ENCODE measurements around the gene ZNF605. TPM values are rescaled to one million over a fixed set of nuclear protein-coding genes. Genes with fewer than 3 reads are reported as not detected.
"Not testable (repeated sequence)": the region's sequence is repeated elsewhere in the genome, so short reads cannot be mapped to it uniquely, and the experiment has no call there.

The ZNF605 gene
- total RNA-seq, 1 donor from 2014 or later: 8.9 TPM

GRCh38 chr12:132949936-132950837, 5.9 kb downstream of the ZNF605 start:
- no peak for DNase-seq (ENCODE audit: low read depth)

GRCh38 chr12:132948146-132949066, 7.7 kb downstream of the ZNF605 start:
- no peak for DNase-seq (ENCODE audit: low read depth)

GRCh38 chr12:132946246-132946820, 9.8 kb downstream of the ZNF605 start:
- no peak for DNase-seq (ENCODE audit: low read depth)

DNA sequence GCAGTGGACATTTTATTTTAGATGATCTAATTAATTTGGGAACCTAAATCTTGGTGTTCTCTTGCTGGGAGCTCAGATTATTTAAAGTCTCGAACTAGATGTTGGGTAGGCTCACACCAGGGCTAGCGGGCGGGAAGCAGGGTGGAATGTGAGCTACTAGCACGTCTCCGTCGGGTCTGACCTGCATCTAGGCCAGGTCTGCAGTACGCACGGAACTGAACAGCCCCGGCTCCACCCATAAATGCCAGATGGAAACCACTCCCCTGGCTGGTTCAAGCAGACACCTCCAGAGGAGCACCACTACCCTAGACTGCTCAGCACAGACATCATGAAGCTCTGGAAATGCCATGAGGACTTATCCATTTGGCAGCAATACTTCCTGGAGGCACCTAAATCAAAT, 10.3 kb downstream of the ZNF605 start:
- no peak for DNase-seq (ENCODE audit: low read depth)

DNA sequence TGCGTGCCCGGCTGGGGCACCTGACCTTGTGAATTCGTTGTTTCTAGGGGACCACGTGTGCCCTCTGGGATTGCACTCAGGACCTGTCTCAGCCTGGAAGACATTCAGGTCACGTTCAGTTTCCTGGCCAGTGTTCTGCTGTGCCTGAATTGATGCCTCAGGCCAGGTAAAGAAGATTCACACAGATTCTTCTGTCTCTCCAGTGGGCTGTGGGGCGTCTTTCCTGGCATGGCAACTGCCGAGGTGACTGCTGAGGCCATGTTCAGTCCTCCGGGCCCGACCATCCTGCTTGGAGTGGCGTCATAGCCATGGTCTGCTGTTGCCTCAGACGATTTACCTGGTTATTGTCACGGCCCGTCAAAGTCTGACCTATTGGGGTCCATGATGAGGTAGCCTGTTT, 13.5 kb downstream of the ZNF605 start:
- no peak for DNase-seq (ENCODE audit: low read depth)

DNA sequence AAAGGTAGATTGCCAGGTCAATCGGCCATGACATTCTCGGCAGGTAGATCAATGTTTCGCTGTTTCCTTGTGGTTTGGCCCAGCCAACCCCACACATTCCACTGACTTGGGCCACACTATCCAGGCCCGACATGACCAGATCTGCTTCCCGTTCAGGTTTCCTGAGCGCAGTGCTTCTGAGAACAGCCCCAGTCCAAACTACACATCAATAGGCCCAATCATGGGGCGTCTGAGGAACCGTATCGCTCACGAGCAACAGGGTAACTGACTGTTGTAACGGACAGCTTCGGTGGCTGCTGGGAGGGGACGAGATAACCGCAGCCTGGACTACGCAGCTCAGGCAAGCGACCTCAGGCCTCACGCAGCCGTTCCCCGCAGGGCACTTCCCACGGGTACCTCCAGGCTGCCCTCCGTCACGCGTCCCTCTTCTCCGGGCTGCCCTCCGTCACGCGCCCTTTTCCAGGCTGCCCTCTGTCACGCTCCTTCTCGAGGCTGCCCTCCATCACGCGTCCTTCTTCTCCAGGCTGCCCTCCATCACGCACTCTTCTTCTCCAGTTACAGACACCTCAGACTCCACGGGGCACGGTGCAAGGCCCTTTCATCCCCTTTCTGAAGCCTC, 14.7 kb downstream of the ZNF605 start:
- no peak for DNase-seq (ENCODE audit: low read depth)

GRCh38 chr12:132940071-132940719, 15.9 kb downstream of the ZNF605 start:
- no peak for DNase-seq (ENCODE audit: low read depth)

GRCh38 chr12:132938807-132939206, 17.3 kb downstream of the ZNF605 start:
- DNase-seq (ENCODE audit: low read depth): not testable (repeated sequence)

- no peak for DNase-seq (ENCODE audit: low read depth)
Measured at GRCh38 chr12:132937476-132937875, 18.6 kb downstream of the ZNF605 start.

GRCh38 chr12:132936921-132937320, 19.2 kb downstream of the ZNF605 start:
- DNase-seq (ENCODE audit: low read depth): not testable (repeated sequence)

DNA sequence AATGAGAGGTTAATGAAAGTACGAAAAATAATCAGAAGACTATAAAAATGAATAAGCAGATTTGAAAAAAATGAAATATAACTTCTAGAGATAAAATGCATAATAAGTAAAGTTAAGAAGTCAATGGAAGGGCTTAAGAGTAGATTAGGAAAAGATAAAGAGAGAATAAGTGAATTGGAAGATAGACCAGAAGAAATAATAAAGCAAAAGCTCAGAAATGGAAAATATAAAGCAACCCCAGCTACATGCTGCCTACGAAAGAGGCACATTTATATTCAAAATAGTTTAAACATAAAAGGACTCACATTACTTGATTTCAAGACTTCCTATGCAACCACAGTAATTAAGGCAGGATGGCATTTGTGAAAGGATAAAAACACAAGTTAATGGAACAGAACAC, 19.9 kb downstream of the ZNF605 start:
- no peak for DNase-seq (ENCODE audit: low read depth)

GRCh38 chr12:132926415-132926833, 29.7 kb downstream of the ZNF605 start:
- DNase-seq (ENCODE audit: low read depth): no peak

GRCh38 chr12:132925597-132926414, 30.3 kb downstream of the ZNF605 start:
- no peak for DNase-seq (ENCODE audit: low read depth)

- DNase-seq (ENCODE audit: low read depth): no peak
Measured at GRCh38 chr12:132924356-132924755, 31.8 kb downstream of the ZNF605 start.

DNA sequence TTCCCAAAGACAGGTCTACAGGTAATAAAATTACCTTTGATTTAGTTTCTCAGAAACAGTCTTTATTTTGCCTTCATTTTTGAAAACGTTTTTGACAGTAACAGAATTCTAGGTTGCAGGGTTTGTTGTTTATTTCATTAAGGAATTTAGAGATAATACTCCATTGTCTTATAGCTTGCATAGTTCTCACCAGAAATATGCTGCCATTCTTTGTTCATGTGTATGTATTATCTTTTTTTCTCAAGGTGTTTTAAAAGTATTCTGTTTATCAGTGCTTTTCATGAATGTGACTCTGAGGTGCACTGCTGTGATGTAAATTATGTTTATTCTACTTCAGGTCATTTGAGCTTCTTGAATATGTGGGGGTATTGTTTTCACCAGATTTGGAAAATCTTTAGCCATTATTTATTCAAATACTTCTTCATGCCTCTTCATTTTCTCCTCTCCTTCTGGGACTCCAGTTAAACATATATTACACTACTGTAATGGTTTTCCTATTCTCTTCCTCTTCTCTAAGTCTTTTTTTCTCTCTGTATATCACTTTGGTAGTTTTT, 32.7 kb downstream of the ZNF605 start:
- no peak for DNase-seq (ENCODE audit: low read depth)

DNA sequence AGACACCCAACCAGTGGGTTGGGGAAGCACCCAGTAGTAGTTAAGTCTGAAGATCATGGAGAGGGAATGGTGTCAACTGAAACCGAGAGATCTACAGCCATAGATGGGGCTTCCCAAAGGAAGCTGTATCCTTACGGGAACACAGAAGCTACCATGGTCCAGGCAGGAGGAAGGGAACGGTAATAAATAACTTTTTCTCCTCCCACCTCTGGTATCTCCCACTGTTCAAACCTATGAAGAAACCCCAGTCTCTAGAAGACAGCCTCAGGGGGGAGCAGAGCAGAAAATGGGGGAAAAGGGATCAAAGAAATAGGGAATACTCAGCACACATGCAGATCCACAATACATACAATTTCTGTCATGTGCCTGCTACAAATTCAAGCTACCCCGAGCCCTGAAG, 33.4 kb downstream of the ZNF605 start:
- DNase-seq (ENCODE audit: low read depth): no peak

DNA sequence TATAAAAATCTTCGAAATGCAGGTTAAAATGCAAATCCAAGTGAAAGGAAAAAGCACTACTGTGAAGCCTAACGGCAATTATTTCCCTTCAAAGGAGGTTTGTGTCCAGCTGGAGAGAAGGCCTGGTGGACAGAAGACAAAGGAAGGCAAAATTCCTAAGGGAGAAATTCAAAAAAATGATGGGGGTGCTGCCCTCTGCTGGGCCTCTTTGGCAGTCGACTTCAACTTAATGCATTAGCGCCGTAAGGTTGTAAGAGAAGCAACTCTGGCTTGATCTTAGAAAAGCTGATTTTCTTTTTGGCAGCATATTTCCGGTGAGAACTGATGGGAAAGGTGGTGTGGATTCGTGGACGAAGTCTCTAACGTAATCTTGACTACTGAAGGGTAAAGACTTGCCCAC, 34.4 kb downstream of the ZNF605 start:
- no peak for DNase-seq (ENCODE audit: low read depth)

GRCh38 chr12:132918680-132919079, 37.4 kb downstream of the ZNF605 start:
- DNase-seq (ENCODE audit: low read depth): no peak

DNA sequence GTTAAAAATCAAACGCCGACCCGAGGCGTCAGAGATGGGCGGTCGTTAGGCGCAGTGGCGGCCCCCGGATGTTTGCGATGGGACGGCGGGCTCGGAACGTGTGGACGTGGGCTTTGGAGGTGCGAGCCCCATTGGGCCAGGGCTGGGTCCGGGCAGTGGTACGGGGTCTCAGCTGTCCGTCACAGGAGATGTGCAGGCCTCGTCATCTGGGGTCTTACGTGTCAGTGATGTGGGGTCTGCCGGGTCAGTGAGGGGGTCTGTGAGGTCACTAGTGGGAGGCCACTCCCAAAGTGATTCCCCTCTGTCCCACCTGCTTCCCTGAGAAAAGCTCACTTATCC, 47.1 kb downstream of the ZNF605 start:
- DNase-seq (ENCODE audit: low read depth): no peak
